H1 (cell line): ENCODE data around the gene XIRP1. TPM values are rescaled to one million over a fixed set of nuclear protein-coding genes. Genes with fewer than 3 reads are reported as not detected.

Experiments
- polyA plus RNA-seq, 7 experiments: library from polyadenylated mRNA; depleted of rRNA in 3 of 7; stranded (reverse) in 5 of 7; unstranded in 2 of 7; fragments of >200 nt in 5 of 7; fragments of 200-250 nt in 2 of 7; gene quantifications; 1 replicate in 5 of 7; 2 replicates in 1 of 7; 4 replicates in 1 of 7; pipeline versions ENCODE4 v1.2.1 to v1.2.3, GENCODE V29; 2011 to 2013; ENCODE audit warnings: missing spikeins in 2 of 7, mixed read lengths in 2 of 7
- total RNA-seq: library from RNA; stranded (reverse); fragmentation: NEBNext Ultra II Directional; extraction: Animal tissue kit (Norgen Biotek cat#: 25700); gene quantifications from 2 replicates; pipeline ENCODE4 v1.2.1, GENCODE V29; 2021
- TF ChIP-seq, protein P1 (sequence below): fragments of 300-600 bp; sonication (generic); IDR thresholded peaks from 2 replicates; pipeline ENCODE4 v1.7.1; 2012; ENCODE audit warnings: low read length, moderate library complexity, mild to moderate bottlenecking, inconsistent platforms; ENCODE audit not compliant: insufficient replicate concordance

XIRP1 gene
- total and polyA plus RNA-seq, 2 of the 8 experiments (the other 6 are each of a cell fraction or from before 2014, with no cell fraction given): not detected

GRCh38 chr3:39142067-39142466, 50.3 kb downstream of the XIRP1 start (continued):
- TF ChIP-seq, protein P1, sequence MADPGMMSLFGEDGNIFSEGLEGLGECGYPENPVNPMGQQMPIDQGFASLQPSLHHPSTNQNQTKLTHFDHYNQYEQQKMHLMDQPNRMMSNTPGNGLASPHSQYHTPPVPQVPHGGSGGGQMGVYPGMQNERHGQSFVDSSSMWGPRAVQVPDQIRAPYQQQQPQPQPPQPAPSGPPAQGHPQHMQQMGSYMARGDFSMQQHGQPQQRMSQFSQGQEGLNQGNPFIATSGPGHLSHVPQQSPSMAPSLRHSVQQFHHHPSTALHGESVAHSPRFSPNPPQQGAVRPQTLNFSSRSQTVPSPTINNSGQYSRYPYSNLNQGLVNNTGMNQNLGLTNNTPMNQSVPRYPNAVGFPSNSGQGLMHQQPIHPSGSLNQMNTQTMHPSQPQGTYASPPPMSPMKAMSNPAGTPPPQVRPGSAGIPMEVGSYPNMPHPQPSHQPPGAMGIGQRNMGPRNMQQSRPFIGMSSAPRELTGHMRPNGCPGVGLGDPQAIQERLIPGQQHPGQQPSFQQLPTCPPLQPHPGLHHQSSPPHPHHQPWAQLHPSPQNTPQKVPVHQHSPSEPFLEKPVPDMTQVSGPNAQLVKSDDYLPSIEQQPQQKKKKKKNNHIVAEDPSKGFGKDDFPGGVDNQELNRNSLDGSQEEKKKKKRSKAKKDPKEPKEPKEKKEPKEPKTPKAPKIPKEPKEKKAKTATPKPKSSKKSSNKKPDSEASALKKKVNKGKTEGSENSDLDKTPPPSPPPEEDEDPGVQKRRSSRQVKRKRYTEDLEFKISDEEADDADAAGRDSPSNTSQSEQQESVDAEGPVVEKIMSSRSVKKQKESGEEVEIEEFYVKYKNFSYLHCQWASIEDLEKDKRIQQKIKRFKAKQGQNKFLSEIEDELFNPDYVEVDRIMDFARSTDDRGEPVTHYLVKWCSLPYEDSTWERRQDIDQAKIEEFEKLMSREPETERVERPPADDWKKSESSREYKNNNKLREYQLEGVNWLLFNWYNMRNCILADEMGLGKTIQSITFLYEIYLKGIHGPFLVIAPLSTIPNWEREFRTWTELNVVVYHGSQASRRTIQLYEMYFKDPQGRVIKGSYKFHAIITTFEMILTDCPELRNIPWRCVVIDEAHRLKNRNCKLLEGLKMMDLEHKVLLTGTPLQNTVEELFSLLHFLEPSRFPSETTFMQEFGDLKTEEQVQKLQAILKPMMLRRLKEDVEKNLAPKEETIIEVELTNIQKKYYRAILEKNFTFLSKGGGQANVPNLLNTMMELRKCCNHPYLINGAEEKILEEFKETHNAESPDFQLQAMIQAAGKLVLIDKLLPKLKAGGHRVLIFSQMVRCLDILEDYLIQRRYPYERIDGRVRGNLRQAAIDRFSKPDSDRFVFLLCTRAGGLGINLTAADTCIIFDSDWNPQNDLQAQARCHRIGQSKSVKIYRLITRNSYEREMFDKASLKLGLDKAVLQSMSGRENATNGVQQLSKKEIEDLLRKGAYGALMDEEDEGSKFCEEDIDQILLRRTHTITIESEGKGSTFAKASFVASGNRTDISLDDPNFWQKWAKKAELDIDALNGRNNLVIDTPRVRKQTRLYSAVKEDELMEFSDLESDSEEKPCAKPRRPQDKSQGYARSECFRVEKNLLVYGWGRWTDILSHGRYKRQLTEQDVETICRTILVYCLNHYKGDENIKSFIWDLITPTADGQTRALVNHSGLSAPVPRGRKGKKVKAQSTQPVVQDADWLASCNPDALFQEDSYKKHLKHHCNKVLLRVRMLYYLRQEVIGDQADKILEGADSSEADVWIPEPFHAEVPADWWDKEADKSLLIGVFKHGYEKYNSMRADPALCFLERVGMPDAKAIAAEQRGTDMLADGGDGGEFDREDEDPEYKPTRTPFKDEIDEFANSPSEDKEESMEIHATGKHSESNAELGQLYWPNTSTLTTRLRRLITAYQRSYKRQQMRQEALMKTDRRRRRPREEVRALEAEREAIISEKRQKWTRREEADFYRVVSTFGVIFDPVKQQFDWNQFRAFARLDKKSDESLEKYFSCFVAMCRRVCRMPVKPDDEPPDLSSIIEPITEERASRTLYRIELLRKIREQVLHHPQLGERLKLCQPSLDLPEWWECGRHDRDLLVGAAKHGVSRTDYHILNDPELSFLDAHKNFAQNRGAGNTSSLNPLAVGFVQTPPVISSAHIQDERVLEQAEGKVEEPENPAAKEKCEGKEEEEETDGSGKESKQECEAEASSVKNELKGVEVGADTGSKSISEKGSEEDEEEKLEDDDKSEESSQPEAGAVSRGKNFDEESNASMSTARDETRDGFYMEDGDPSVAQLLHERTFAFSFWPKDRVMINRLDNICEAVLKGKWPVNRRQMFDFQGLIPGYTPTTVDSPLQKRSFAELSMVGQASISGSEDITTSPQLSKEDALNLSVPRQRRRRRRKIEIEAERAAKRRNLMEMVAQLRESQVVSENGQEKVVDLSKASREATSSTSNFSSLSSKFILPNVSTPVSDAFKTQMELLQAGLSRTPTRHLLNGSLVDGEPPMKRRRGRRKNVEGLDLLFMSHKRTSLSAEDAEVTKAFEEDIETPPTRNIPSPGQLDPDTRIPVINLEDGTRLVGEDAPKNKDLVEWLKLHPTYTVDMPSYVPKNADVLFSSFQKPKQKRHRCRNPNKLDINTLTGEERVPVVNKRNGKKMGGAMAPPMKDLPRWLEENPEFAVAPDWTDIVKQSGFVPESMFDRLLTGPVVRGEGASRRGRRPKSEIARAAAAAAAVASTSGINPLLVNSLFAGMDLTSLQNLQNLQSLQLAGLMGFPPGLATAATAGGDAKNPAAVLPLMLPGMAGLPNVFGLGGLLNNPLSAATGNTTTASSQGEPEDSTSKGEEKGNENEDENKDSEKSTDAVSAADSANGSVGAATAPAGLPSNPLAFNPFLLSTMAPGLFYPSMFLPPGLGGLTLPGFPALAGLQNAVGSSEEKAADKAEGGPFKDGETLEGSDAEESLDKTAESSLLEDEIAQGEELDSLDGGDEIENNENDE: no peak
